Type B pancreatic cell (in vitro differentiated cells): ENCODE data around the gene RCSD1. TPM values are rescaled to one million over a fixed set of nuclear protein-coding genes. Genes with fewer than 3 reads are reported as not detected.
A peak's percentile ranks its signal among the peaks of the same experiment; 100 is the strongest.

ENCODE experiments used
- DNase-seq: peaks from one replicate; pipeline ENCODE4 v3.0.0; 2021; ENCODE audit warnings: mixed read lengths; ENCODE audit not compliant: unreplicated experiment; ENCODE audit errors: extremely low spot score
- H3K27ac Mint-ChIP-seq: 2 replicates; pipeline ENCODE4 v1.8.0; 2021; ENCODE audit warnings: mild to moderate bottlenecking, mixed read lengths
- H3K27me3 Mint-ChIP-seq: 2 replicates; pipeline ENCODE4 v1.8.0; 2021; ENCODE audit warnings: mixed read lengths
- H3K36me3 Mint-ChIP-seq: 2 replicates; pipeline ENCODE4 v1.8.0; 2021; ENCODE audit warnings: mixed read lengths
- H3K4me1 Mint-ChIP-seq: one replicate; pipeline ENCODE4 v1.8.0; 2021; ENCODE audit warnings: mixed read lengths; ENCODE audit not compliant: unreplicated experiment
- H3K4me3 Mint-ChIP-seq: 2 replicates; pipeline ENCODE4 v1.8.0; 2021; ENCODE audit warnings: mild to moderate bottlenecking, mixed read lengths
- H3K9me3 Mint-ChIP-seq: 2 replicates; pipeline ENCODE4 v1.8.0; 2021; ENCODE audit warnings: mixed read lengths
- total RNA-seq: library from RNA; stranded (reverse); gene quantifications from 2 replicates; pipeline ENCODE4 v1.2.1, GENCODE V29; 2021; ENCODE audit warnings: low replicate concordance
- TF ChIP-seq, protein P1 (sequence below): fragments of 200-600 bp; sonication (generic); conservative IDR thresholded peaks from 2 replicates; pipeline ENCODE4 v1.5.0; 2021; ENCODE audit warnings: antibody characterized with exemption, mild to moderate bottlenecking

RCSD1 gene
- total RNA-seq, 1 donor from 2014 or later: 0.75 TPM

GRCh38 chr1:167685844-167686243 is 55.8 kb downstream of the RCSD1 start:
- peaks cover 15% of the 10 kb centered on the region for H3K4me1 Mint-ChIP-seq
- H3K9me3 Mint-ChIP-seq: no peaks in the 10 kb centered on the region

GRCh38 chr1:167687919-167688519 is 58.0 kb downstream of the RCSD1 start:
- Mint-ChIP-seq H3K27me3 (peaks cover 34% of the 10 kb centered on the region), H3K4me1 (peaks cover 11% of the 10 kb centered on the region), H3K27ac (no peak overlapping the region), H3K36me3 (no peaks in the 10 kb centered on the region), H3K4me3 (no peak overlapping the region), H3K9me3 (no peaks in the 10 kb centered on the region)
- TF ChIP-seq, protein P1, sequence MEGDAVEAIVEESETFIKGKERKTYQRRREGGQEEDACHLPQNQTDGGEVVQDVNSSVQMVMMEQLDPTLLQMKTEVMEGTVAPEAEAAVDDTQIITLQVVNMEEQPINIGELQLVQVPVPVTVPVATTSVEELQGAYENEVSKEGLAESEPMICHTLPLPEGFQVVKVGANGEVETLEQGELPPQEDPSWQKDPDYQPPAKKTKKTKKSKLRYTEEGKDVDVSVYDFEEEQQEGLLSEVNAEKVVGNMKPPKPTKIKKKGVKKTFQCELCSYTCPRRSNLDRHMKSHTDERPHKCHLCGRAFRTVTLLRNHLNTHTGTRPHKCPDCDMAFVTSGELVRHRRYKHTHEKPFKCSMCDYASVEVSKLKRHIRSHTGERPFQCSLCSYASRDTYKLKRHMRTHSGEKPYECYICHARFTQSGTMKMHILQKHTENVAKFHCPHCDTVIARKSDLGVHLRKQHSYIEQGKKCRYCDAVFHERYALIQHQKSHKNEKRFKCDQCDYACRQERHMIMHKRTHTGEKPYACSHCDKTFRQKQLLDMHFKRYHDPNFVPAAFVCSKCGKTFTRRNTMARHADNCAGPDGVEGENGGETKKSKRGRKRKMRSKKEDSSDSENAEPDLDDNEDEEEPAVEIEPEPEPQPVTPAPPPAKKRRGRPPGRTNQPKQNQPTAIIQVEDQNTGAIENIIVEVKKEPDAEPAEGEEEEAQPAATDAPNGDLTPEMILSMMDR: peak; percentile 92
- DNase-seq: peak; percentile 80

More at GRCh38 chr1:167685844-167686243, 55.8 kb downstream of the RCSD1 start:
- Mint-ChIP-seq H3K4me3 (no peak overlapping the region), H3K27me3 (peaks cover 25% of the 10 kb centered on the region), H3K36me3 (no peaks in the 10 kb centered on the region), H3K27ac (no peak overlapping the region)
- no peak for DNase-seq
- TF ChIP-seq, protein P1: no peak

- Mint-ChIP-seq H3K27ac (no peak overlapping the region), H3K36me3 (no peaks in the 10 kb centered on the region), H3K9me3 (no peaks in the 10 kb centered on the region), H3K27me3 (peaks cover 25% of the 10 kb centered on the region), H3K4me3 (no peak overlapping the region), H3K4me1 (peaks cover 3% of the 10 kb centered on the region)
- TF ChIP-seq, protein P1: no peak
- DNase-seq: no peak
These were observed 59.5 kb downstream of the RCSD1 start for GRCh38 chr1:167689567-167689920.

DNA sequence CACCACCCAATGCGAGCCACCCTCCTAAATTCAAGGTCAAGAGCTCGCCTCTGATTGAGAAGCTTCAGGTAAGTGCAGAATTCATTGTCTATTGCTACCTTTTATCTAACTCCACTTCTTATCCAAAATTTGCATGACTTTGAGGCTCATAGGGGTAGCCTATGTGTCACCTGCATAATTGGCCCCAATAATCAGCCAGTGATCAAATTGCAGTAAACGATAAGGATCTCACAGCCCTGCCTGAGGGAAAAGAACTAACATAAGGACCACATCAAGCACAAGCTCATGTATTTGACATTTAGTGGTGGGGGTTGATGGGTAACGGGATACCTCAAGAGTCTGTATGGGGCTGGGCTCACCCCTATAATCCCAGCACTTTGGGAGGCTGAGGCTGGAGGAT is 60.0 kb downstream of the RCSD1 start:
- Mint-ChIP-seq H3K9me3 (no peaks in the 10 kb centered on the region), H3K4me1 (peaks cover 7% of the 10 kb centered on the region), H3K36me3 (no peaks in the 10 kb centered on the region), H3K27me3 (peaks cover 22% of the 10 kb centered on the region), H3K4me3 (no peak overlapping the region), H3K27ac (no peak overlapping the region)
- no peak for DNase-seq
- TF ChIP-seq, protein P1: no peak

DNA sequence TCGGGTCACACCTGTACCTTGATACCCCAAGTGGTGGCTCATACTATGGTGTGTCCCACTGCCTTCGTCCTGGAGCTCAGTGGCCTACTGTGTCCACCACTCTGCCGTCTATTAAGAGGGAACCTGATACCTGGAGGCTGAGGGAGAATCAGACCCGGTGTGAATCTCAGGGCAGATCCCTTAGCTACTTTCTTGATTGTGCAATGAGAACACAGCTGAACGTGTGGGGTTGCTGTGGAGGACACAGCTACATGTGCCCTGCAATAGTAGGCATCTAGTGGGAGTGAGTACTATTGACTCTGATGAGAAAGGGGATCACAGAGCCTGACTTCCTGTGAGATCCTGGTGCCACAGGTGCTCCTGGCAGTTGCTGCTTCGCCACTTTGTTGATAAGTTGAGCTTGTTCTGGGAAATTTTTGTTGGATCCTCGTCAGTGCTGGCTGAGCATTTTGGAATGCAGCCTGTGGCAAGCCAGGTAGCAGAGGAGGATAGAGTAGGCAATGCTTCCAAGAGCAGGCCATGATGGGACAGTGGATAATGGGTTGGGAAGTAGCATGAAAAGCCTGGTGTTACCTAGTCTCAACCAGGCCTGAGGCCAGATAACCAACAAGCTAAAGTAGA is 63.5 kb downstream of the RCSD1 start:
- Mint-ChIP-seq H3K9me3 (no peaks in the 10 kb centered on the region), H3K36me3 (no peaks in the 10 kb centered on the region), H3K4me1 (peaks cover 8% of the 10 kb centered on the region), H3K27ac (no peak overlapping the region), H3K27me3 (peaks cover 9% of the 10 kb centered on the region), H3K4me3 (no peak overlapping the region)
- DNase-seq: no peak
- TF ChIP-seq, protein P1: no peak
